ENCODE data around the gene RBFOX2. TPM values are rescaled to one million over a fixed set of nuclear protein-coding genes. Genes with fewer than 3 reads are reported as not detected.
"Not testable (repeated sequence)": the region's sequence is repeated elsewhere in the genome, so short reads cannot be mapped to it uniquely, and the experiment has no call there.

Gene RBFOX2
- total and polyA plus RNA-seq, 2 donors (not counting 1 experiment from before 2014, with no cell fraction given): not detected

DNA sequence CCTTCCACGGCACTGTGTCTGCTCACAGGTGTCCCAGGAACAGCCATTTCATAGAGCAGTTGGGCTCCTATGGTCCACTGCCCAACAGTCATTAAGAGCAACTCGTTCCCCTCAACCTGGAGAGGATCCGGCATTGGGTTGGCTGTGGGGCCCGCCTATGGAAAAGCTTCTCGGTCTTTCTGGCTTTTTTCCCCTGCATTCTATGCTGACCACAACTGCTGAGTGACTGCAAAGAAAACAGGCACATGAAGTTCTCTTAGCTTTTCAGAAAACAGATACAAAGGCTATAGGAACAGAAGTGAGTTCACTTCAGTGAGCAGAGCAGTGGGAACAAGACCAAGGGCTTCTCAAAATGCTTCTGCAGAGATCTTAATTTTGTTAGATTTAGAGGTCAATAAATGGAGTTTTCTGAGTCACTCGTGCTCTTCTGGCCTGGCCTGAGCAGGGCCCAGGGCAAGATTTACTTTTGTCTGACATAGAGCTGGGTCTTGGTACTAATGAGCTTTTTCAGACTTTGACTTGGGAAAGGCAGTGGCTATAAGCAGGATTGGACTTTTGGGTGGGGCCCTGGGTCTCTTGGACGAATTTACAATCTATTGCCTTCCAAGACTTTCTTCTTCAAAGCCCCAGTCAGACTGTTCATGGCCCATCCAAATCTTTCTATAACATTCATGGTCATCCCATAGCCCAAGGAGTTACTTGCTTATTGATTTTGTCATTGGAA is 324.6 kb downstream of the RBFOX2 start:
- H3K27ac Mint-ChIP-seq: no peak overlapping the region
- Histone ChIP-seq H4K20me1 (ENCODE audit: control insufficient read depth, insufficient read depth, low read length, poor library complexity, severe bottlenecking) (no peaks in the 10 kb centered on the region), H3K4me3 (ENCODE audit: control extremely low read depth in 1 of 5, extremely low read depth in 1 of 5, insufficient read depth in 1 of 5, low read depth in 2 of 5, low read length in 4 of 5) (no peak overlapping the region), H3K4me2 (replicated peaks; ENCODE audit: low read depth, low read length, poor library complexity, severe bottlenecking) (no peak overlapping the region), H2AFZ (ENCODE audit: insufficient read depth, low read depth, low read length, poor library complexity, severe bottlenecking) (no peak overlapping the region), H3K79me2 (ENCODE audit: control insufficient read depth, insufficient read depth, low read length) (no peaks in the 10 kb centered on the region), H3K4me1 (ENCODE audit: control insufficient read depth in 2 of 2, insufficient read depth in 2 of 2, low read length in 2 of 2) (no peaks in the 10 kb centered on the region), H3K27ac (ENCODE audit: low read length in 2 of 2) (no peak overlapping the region), H3K36me3 (replicated peaks in 1 of 2; ENCODE audit: control extremely low read depth in 1 of 2, control insufficient read depth in 1 of 2, extremely low read depth in 1 of 2, insufficient read depth in 2 of 2, low read length in 1 of 2) (no peaks in the 10 kb centered on the region), H3K9ac (ENCODE audit: low read length) (no peak overlapping the region), H3K9me3 (ENCODE audit: control extremely low read depth in 1 of 3, control insufficient read depth in 2 of 3, insufficient read depth in 1 of 3, low read length in 2 of 3) (no peaks in the 10 kb centered on the region), H3K27me3 (replicated peaks in 1 of 4; ENCODE audit: control extremely low read depth in 1 of 4, control insufficient read depth in 3 of 4, insufficient read depth in 4 of 4, low read length in 3 of 4) (peaks cover 0 to 2% (median 0%) of the 10 kb centered on the region in 4 experiments)
- intact Hi-C loops (cut with micrococcal nuclease): no loop called here
- POLR2A ChIA-PET: no interaction called here
- WGBS (ENCODE audit: insufficient coverage): 90% methylated on average over 6 of the region's 7 CpGs
- ATAC-seq (ENCODE audit: low read depth): no peak
- TF ChIP-seq, protein P1, sequence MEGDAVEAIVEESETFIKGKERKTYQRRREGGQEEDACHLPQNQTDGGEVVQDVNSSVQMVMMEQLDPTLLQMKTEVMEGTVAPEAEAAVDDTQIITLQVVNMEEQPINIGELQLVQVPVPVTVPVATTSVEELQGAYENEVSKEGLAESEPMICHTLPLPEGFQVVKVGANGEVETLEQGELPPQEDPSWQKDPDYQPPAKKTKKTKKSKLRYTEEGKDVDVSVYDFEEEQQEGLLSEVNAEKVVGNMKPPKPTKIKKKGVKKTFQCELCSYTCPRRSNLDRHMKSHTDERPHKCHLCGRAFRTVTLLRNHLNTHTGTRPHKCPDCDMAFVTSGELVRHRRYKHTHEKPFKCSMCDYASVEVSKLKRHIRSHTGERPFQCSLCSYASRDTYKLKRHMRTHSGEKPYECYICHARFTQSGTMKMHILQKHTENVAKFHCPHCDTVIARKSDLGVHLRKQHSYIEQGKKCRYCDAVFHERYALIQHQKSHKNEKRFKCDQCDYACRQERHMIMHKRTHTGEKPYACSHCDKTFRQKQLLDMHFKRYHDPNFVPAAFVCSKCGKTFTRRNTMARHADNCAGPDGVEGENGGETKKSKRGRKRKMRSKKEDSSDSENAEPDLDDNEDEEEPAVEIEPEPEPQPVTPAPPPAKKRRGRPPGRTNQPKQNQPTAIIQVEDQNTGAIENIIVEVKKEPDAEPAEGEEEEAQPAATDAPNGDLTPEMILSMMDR (IDR thresholded peaks at IDR 0.05): no peak
- CTCF ChIA-PET: no interaction called here
- no peak overlapping the region for H3K4me3 Mint-ChIP-seq
- H3K4me1 Mint-ChIP-seq: no peaks in the 10 kb centered on the region
- H3K27me3 Mint-ChIP-seq: peaks cover 10% of the 10 kb centered on the region
- no peaks in the 10 kb centered on the region for H3K9me3 Mint-ChIP-seq (ENCODE audit: insufficient read depth)
- no peak for DNase-seq

DNA sequence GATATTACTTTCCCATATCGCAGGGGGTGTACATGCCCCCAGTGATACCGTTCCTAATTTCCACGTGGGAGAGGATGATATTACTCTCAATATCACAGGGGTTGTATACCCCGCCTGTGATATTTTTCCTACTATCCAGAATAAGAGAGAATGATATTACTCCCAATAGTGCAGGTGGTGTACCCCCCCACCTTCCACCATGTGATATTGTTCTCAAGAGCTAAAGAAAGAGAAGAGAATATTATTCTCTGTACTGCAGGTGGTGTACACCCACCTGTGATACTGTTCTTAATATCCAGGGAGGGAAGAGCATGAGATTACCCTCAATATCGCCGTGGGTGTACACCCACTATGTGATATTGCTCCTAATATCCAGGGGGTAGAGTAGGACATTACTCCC is 328.8 kb downstream of the RBFOX2 start:
- no CpG with 5 or more reads among the region's 6 CpGs for WGBS (ENCODE audit: insufficient coverage)
- H4K20me1 ChIP-seq (ENCODE audit: control insufficient read depth, insufficient read depth, low read length, poor library complexity, severe bottlenecking); H3K27ac Mint-ChIP-seq; ATAC-seq (ENCODE audit: low read depth); H3K9ac ChIP-seq (ENCODE audit: low read length); H3K4me3 ChIP-seq (ENCODE audit: control extremely low read depth in 1 of 5, extremely low read depth in 1 of 5, insufficient read depth in 1 of 5, low read depth in 2 of 5, low read length in 4 of 5); H3K4me3 Mint-ChIP-seq; H3K4me2 ChIP-seq (replicated peaks; ENCODE audit: low read depth, low read length, poor library complexity, severe bottlenecking); H3K27ac ChIP-seq (ENCODE audit: low read length in 2 of 2); H3K79me2 ChIP-seq (ENCODE audit: control insufficient read depth, insufficient read depth, low read length); H3K36me3 ChIP-seq (replicated peaks in 1 of 2; ENCODE audit: control extremely low read depth in 1 of 2, control insufficient read depth in 1 of 2, extremely low read depth in 1 of 2, insufficient read depth in 2 of 2, low read length in 1 of 2); POLR2A ChIA-PET; H3K9me3 ChIP-seq (ENCODE audit: control extremely low read depth in 1 of 3, control insufficient read depth in 2 of 3, insufficient read depth in 1 of 3, low read length in 2 of 3); H2AFZ ChIP-seq (ENCODE audit: insufficient read depth, low read depth, low read length, poor library complexity, severe bottlenecking); intact Hi-C loops (cut with micrococcal nuclease); H3K4me1 ChIP-seq (ENCODE audit: control insufficient read depth in 2 of 2, insufficient read depth in 2 of 2, low read length in 2 of 2); H3K9me3 Mint-ChIP-seq (ENCODE audit: insufficient read depth); H3K27me3 ChIP-seq (replicated peaks in 1 of 4; ENCODE audit: control extremely low read depth in 1 of 4, control insufficient read depth in 3 of 4, insufficient read depth in 4 of 4, low read length in 3 of 4); H3K4me1 Mint-ChIP-seq; CTCF ChIA-PET; DNase-seq; H3K27me3 Mint-ChIP-seq: not testable (repeated sequence)

Measured in B cell (primary cell).